GM12801 (cell line): ENCODE results near the gene HTR3E.

Source experiments
- TF ChIP-seq, protein P1 (sequence below): IDR thresholded peaks from one replicate; pipeline ENCODE4 v1.5.1; 2011; ENCODE audit warnings: control low read depth; ENCODE audit not compliant: insufficient read length; ENCODE audit errors: extremely low read depth

The HTR3E gene

DNA sequence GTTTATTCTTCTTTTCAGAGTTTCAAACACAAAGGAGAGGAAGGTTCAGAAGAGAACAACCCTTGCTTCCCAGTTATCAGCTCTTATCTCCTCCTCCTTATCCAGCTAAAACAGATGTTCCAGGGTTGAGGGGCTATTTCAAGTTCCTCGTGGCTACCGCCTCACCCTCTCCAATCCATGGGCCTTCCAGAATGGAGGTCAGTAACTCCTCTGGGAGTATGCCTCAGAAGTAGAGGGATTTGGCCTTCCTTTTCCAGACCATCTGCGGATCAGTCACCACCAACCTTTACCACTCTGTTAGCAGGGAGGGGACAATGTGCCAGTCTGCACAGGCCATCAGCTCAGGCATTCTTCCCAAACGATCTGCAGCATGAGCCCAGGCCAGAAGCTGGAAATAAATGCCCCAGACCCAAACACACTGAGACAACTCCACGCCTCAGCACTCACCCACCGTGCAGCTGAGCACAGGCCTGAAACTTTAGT, 29.2 kb upstream of the HTR3E start:
- TF ChIP-seq, protein P1, sequence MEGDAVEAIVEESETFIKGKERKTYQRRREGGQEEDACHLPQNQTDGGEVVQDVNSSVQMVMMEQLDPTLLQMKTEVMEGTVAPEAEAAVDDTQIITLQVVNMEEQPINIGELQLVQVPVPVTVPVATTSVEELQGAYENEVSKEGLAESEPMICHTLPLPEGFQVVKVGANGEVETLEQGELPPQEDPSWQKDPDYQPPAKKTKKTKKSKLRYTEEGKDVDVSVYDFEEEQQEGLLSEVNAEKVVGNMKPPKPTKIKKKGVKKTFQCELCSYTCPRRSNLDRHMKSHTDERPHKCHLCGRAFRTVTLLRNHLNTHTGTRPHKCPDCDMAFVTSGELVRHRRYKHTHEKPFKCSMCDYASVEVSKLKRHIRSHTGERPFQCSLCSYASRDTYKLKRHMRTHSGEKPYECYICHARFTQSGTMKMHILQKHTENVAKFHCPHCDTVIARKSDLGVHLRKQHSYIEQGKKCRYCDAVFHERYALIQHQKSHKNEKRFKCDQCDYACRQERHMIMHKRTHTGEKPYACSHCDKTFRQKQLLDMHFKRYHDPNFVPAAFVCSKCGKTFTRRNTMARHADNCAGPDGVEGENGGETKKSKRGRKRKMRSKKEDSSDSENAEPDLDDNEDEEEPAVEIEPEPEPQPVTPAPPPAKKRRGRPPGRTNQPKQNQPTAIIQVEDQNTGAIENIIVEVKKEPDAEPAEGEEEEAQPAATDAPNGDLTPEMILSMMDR = no peak

DNA sequence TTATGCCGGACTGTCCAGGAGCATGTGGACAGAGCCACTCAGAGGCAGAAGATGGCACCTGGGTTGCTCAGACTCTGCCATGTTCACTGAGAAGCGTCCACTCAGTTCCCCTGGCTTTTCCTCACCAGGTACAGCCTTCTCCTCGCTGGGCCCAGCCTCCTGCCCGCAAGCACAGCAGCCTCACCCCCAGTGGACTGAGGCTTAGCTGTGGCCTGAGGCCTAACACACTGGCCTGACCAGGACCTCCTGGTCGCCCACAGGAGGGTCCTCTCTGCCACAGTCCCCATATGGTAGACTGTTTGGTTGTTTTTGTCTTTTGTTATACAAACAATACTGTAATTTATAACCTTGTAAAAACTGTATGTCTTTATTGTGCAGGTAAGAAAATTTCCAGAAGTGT, 28.5 kb upstream of the HTR3E start:
- TF ChIP-seq, protein P1 = no peak

DNA sequence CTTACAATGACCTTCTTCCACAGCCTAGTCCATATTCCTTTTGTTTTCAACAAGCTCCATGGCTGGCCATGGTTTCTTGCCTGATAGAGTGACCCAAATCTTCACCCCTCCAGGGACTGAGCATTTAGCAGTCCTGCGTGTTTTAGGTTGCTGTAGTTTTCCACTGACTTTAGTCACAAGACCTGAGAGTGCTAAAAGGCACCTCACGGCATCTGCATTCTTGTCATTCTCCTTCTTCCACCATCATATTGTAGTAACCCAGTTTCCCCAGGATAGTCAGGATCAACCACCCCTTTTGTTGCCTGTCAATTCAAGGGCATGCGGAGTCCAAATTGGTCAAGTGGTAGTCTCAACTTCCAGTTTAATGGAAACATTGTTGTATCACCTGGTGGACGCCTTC, 23.2 kb upstream of the HTR3E start:
- TF ChIP-seq, protein P1 = no peak

DNA sequence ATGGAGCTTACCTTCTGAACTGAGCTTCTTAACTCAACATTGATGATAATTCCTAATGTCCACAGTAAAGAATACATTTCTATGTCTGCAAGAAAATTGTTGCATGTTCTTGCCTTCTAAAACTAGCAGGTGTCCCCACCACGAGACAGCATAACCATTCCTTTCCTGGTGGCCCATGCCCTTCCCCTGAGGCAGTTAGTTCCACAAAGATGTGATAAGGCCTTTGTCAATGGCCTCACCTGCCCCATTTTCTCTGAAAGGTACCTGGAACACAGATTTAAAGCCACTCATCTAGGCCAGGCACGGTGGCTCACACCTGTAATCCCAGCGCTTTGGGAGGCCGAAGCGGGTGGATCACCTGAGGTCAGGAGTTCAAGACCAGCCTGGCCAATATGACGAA, 21.0 kb upstream of the HTR3E start:
- TF ChIP-seq, protein P1 = no peak

DNA sequence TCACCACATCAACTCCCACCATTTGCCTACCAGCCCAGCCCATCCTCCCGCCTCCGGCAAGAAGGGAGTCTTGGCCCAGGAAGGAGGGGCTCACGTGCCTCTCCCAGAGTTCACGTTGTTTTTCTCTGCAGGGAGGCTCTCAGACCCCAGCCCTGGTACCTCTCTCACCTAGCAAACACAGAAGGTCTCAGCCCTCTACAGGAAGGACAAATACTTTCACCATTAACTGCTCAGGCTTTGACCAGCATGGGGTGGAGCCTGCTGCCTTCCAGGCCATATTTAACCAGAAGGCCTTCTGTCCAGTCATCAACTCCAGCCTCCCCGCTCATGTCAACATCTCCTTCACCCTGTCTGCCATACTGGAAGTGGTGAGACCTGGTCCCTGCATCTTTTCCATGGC, 19.0 kb upstream of the HTR3E start:
- TF ChIP-seq, protein P1 = no peak

DNA sequence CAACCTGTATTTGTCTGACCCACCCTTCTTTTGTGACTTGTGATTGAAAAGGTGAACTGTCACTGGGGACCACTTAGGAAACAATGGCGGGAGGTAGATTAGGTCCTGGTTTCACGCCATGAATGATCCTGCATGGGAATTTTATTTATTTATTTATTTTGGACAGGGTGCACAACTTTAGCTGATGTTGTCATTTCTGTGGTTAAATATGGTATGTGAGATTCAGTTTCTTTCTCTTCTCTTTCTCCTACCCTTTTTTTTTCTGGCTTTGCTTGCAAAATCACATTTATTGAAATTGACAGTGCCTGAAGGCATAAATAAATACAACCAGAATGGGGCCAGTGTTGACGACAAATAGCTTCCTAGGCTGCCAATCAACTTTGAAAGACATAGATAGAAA, 18.0 kb upstream of the HTR3E start:
- TF ChIP-seq, protein P1 = no peak

DNA sequence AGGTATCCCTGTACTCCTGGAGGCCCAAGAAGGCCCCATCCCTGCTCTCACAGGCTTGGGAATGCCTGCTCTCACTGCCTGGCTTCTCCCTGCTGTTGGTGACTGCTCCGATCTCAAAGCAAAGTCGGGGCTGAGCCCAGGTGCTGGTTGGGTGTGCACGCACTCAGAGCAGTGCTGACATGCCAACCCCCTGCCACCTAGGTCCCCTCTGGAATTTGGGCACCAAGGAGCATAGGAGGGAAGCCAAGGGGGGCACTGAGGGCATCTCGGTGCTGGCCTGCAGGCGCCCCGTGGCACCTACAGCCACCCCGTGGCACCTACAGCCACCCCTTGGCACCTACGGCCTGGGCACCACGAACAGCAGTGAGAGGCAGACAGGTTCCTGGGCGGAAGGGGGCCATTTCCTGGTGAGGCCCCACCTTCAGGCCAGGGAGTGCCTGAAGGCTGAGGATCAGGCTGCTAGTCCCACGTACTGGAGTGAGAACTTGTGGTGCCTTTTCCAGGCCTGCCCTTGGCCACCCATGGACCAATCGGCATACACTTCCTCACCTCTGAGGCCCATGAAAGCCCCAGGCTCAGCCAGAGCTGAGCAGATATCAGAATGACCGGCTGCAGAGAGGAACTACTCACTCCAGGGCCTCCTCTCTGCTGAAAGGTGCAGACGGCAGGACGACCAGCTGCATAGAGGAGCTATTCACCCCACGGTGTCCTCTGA, 15.6 kb upstream of the HTR3E start:
- TF ChIP-seq, protein P1 = no peak
